ENCODE results near the gene SCAMP1.

- TF ChIP-seq, protein P1, sequence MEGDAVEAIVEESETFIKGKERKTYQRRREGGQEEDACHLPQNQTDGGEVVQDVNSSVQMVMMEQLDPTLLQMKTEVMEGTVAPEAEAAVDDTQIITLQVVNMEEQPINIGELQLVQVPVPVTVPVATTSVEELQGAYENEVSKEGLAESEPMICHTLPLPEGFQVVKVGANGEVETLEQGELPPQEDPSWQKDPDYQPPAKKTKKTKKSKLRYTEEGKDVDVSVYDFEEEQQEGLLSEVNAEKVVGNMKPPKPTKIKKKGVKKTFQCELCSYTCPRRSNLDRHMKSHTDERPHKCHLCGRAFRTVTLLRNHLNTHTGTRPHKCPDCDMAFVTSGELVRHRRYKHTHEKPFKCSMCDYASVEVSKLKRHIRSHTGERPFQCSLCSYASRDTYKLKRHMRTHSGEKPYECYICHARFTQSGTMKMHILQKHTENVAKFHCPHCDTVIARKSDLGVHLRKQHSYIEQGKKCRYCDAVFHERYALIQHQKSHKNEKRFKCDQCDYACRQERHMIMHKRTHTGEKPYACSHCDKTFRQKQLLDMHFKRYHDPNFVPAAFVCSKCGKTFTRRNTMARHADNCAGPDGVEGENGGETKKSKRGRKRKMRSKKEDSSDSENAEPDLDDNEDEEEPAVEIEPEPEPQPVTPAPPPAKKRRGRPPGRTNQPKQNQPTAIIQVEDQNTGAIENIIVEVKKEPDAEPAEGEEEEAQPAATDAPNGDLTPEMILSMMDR (conservative IDR thresholded peaks at IDR 0.05; ENCODE audit: low read depth, low read length) = no peak
- TF ChIP-seq EZH2 (IDR thresholded peaks at IDR 0.05; ENCODE audit: borderline replicate concordance, low read depth, low read length, poor library complexity, severe bottlenecking) = no peak
These were observed 106.7 kb downstream of the SCAMP1 start for GRCh38 chr5:78467140-78467539.

All from A673 (cell line).